Measurements from ENCODE around the gene UBC.
"Not testable (repeated sequence)": the region's sequence is repeated elsewhere in the genome, so short reads cannot be mapped to it uniquely, and the experiment has no call there.

Gene UBC

DNA sequence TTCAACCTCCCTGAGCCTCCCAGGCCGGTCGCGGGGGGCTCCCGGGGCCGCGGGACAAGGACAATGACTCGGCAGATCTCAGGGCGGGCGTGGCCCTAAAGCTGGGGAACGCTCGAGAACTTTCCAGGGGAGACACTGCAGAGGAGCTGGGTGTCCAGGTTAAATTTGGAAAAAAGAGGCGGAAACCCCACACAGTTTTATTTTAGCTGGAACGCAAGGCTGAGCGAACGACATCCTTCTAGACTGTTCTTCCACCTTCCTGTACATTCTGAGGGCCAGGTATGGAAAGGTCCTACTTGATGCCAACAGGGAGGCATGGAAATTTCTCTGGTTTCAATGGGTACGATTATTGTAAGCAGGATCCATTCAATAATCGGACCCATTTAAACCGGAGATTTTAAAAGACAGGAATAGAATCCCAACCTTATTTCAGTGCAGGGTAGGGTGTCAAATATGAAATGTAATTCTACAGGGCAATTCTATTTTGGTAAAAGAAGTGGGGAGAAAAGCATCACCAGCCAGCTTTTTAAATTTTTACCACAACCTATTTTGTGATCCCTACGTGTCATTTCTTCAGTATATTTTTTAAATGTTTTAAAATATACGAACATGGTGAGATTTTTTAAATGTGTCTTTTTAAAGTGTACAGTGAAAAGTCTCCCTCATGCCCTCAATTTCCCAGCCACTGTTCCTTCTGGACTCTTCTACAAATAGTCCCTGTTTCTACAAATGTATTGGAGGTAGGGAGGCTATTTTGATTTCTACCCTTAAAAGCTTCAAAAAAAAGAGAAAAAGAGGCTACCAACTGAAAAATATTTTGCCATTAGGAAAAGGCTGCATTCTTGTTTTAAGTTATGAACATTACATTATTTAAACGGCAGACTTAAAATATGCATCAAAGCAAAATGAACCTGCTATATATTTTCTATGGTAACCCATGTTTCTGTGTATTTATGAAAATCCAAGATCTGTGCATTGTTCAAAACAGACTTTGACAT lies 1.1 kb upstream of the UBC start:
- Histone ChIP-seq H3K4me1 (ENCODE audit: control insufficient read depth in 1 of 2, insufficient read depth in 2 of 2, low read length in 2 of 2) (peaks cover 42 to 47% of the 10 kb centered on the region in 2 donors), H3K36me3 (ENCODE audit: control insufficient read depth in 1 of 2, insufficient read depth in 2 of 2, low read length in 2 of 2) (peaks cover 13 to 26% of the 10 kb centered on the region in 2 donors), H3K27ac (ENCODE audit: low read depth, low read length) (peak overlapping the region; percentile 99), H3K27me3 (ENCODE audit: control insufficient read depth in 1 of 2, insufficient read depth in 2 of 2, low read length in 2 of 2) (no peaks in the 10 kb centered on the region), H3K9me3 (ENCODE audit: control insufficient read depth in 1 of 2, low read length in 2 of 2) (no peaks in the 10 kb centered on the region), H3K9ac (ENCODE audit: low read depth in 1 of 2, low read length in 2 of 2) (peak overlapping the region; percentile 99 to 100), H3K4me3 (ENCODE audit: low read depth in 1 of 2, low read length in 2 of 2) (peak overlapping the region; percentile 85)

DNA sequence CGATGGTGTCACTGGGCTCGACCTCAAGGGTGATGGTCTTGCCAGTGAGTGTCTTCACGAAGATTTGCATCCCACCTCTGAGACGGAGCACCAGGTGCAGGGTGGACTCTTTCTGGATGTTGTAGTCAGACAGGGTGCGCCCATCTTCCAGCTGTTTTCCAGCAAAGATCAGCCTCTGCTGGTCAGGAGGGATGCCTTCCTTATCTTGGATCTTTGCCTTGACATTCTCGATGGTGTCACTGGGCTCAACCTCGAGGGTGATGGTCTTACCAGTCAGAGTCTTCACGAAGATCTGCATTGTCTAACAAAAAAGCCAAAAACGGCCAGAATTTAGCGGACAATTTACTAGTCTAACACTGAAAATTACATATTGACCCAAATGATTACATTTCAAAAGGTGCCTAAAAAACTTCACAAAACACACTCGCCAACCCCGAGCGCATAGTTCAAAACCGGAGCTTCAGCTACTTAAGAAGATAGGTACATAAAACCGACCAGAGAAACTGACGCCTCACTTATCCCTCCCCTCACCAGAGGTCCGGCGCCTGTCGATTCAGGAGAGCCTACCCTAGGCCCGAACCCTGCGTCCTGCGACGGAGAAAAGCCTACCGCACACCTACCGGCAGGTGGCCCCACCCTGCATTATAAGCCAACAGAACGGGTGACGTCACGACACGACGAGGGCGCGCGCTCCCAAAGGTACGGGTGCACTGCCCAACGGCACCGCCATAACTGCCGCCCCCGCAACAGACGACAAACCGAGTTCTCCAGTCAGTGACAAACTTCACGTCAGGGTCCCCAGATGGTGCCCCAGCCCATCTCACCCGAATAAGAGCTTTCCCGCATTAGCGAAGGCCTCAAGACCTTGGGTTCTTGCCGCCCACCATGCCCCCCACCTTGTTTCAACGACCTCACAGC lies 717 bp downstream of the UBC start:
- Histone ChIP-seq H3K27ac (ENCODE audit: low read depth, low read length) (peak overlapping the region; percentile 99), H3K36me3 (ENCODE audit: control insufficient read depth in 1 of 2, insufficient read depth in 2 of 2, low read length in 2 of 2) (peaks cover 13 to 27% of the 10 kb centered on the region in 2 donors), H3K27me3 (ENCODE audit: control insufficient read depth in 1 of 2, insufficient read depth in 2 of 2, low read length in 2 of 2) (no peaks in the 10 kb centered on the region), H3K4me1 (ENCODE audit: control insufficient read depth in 1 of 2, insufficient read depth in 2 of 2, low read length in 2 of 2) (peaks cover 44 to 47% of the 10 kb centered on the region in 2 donors), H3K4me3 (ENCODE audit: low read depth in 1 of 2, low read length in 2 of 2) (peak overlapping the region; percentile 85), H3K9ac (ENCODE audit: low read depth in 1 of 2, low read length in 2 of 2) (peak overlapping the region; percentile 99 to 100), H3K9me3 (ENCODE audit: control insufficient read depth in 1 of 2, low read length in 2 of 2) (no peaks in the 10 kb centered on the region)

DNA sequence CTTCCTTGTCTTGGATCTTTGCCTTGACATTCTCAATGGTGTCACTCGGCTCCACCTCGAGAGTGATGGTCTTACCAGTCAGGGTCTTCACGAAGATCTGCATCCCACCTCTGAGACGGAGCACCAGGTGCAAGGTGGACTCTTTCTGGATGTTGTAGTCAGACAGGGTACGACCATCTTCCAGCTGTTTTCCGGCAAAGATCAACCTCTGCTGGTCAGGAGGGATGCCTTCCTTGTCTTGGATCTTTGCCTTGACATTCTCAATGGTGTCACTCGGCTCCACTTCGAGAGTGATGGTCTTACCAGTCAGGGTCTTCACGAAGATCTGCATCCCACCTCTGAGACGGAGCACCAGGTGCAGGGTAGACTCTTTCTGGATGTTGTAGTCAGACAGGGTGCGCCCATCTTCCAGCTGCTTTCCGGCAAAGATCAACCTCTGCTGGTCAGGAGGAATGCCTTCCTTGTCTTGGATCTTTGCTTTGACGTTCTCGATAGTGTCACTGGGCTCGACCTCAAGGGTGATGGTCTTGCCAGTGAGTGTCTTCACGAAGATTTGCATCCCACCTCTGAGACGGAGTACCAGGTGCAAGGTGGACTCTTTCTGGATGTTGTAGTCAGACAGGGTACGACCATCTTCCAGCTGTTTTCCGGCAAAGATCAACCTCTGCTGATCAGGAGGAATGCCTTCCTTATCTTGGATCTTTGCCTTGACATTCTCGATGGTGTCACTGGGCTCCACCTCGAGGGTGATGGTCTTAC lies 1.7 kb downstream of the UBC start:
- Histone ChIP-seq H3K36me3 (ENCODE audit: control insufficient read depth in 1 of 2, insufficient read depth in 2 of 2, low read length in 2 of 2) (peaks cover 13 to 27% of the 10 kb centered on the region in 2 donors), H3K9ac (ENCODE audit: low read depth in 1 of 2, low read length in 2 of 2) (peak overlapping the region in 1 of 2 donors; percentile 99), H3K4me1 (ENCODE audit: control insufficient read depth in 1 of 2, insufficient read depth in 2 of 2, low read length in 2 of 2) (peaks cover 37 to 38% of the 10 kb centered on the region in 2 donors), H3K4me3 (ENCODE audit: low read depth in 1 of 2, low read length in 2 of 2) (peak overlapping the region; percentile 44 to 48)
- H3K9me3 ChIP-seq (ENCODE audit: control insufficient read depth in 1 of 2, low read length in 2 of 2); H3K27me3 ChIP-seq (ENCODE audit: control insufficient read depth in 1 of 2, insufficient read depth in 2 of 2, low read length in 2 of 2); H3K27ac ChIP-seq (ENCODE audit: low read depth, low read length): not testable (repeated sequence)

DNA sequence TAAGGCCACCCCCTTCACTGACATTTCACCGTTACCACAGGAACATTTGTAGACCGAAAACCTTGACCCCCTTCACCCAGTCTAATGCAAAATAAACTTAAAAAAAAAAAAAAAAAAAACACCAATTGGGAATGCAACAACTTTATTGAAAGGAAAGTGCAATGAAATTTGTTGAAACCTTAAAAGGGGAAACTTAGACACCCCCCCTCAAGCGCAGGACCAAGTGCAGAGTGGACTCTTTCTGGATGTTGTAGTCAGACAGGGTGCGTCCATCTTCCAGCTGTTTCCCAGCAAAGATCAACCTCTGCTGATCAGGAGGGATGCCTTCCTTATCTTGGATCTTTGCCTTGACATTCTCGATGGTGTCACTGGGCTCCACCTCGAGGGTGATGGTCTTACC lies 2.9 kb downstream of the UBC start:
- Histone ChIP-seq H3K9ac (ENCODE audit: low read depth in 1 of 2, low read length in 2 of 2) (peak overlapping the region in 1 of 2 donors; percentile 17), H3K4me3 (ENCODE audit: low read depth in 1 of 2, low read length in 2 of 2) (peak overlapping the region; percentile 21 to 42), H3K36me3 (ENCODE audit: control insufficient read depth in 1 of 2, insufficient read depth in 2 of 2, low read length in 2 of 2) (peaks cover 13 to 27% of the 10 kb centered on the region in 2 donors), H3K4me1 (ENCODE audit: control insufficient read depth in 1 of 2, insufficient read depth in 2 of 2, low read length in 2 of 2) (peaks cover 31 to 33% of the 10 kb centered on the region in 2 donors)
- not testable (repeated sequence) for H3K27me3 ChIP-seq (ENCODE audit: control insufficient read depth in 1 of 2, insufficient read depth in 2 of 2, low read length in 2 of 2); H3K9me3 ChIP-seq (ENCODE audit: control insufficient read depth in 1 of 2, low read length in 2 of 2); H3K27ac ChIP-seq (ENCODE audit: low read depth, low read length)

DNA sequence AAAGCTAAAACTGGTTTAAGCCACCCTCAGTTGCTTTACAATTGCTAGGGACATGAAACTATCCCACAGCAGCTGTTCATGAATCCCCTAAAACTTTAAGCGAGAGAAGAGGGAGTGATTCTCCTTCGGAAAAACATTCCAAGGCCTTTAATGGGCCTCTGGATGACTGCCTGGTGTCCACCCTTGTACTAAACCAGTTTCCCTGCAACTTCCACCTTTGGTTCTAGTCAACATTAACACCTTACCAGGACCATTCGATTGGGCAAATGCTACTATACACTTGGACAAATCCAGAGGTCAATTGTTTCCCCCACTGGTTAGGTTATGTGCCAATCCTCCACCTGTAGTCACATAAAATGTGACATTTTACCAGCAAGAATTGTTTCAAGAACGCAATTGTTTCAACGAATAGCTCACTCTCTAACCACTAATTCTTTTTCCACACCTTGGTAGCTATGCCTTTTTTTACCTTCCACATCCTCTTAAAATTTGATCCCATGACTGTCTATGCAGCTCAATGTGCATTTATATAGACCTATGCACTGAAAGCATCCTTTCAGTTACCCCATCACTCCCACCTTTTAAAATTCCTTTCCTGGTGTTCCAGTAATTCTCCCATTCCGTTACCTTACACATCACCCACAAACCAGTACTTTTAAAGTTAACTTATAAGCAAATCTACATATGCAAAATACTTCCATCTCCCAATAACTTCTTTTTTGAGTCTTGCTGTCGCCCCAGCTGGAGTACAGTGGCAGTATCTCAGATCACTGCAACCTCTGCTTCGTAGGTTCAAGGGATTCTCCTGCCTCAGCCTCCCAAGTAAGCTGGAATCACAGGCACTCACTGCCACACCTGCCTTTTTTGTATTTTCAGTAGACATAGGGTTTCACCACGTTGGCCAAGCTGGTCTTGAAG lies 3.6 kb downstream of the UBC start:
- Histone ChIP-seq H3K27ac (ENCODE audit: low read depth, low read length) (no peak overlapping the region), H3K27me3 (ENCODE audit: control insufficient read depth in 1 of 2, insufficient read depth in 2 of 2, low read length in 2 of 2) (no peaks in the 10 kb centered on the region), H3K4me3 (ENCODE audit: low read depth in 1 of 2, low read length in 2 of 2) (peak overlapping the region; percentile 21 to 42), H3K4me1 (ENCODE audit: control insufficient read depth in 1 of 2, insufficient read depth in 2 of 2, low read length in 2 of 2) (peaks cover 24 to 29% of the 10 kb centered on the region in 2 donors), H3K36me3 (ENCODE audit: control insufficient read depth in 1 of 2, insufficient read depth in 2 of 2, low read length in 2 of 2) (peaks cover 13 to 27% of the 10 kb centered on the region in 2 donors), H3K9ac (ENCODE audit: low read depth in 1 of 2, low read length in 2 of 2) (peak overlapping the region in 1 of 2 donors; percentile 17), H3K9me3 (ENCODE audit: control insufficient read depth in 1 of 2, low read length in 2 of 2) (no peaks in the 10 kb centered on the region)

DNA sequence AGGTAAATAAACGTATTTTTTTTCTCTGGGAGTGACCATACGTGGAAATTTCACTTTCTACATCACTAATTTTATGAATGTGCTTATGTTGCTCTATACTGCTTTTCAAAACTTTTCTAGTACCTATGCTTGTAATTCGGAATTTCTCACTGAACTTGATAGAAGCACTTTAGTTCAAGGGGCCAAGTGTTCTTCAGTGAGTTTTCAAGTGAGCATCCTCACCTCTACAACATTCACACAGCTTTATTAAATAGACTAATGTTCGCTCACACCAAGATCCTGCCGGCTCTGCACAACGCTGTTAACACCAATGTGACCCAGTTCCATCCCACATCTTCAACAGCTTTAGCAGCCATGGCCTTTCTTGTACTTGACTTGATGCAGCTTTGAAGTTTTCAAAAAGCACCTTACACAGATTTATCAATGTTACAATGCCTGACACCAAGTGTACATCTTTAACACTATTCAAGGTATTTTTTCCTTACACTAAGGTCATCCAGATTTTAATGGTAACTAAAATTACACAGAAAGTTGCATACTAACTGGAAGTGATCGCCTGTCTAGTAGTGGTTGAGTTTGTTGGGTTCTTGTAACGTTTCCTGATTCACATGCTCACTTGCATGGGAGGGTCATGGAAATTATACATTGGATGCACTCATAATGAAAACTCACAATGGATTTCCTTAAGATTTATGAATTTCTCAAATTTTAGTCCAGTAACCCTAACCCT lies 4.5 kb downstream of the UBC start:
- Histone ChIP-seq H3K4me1 (ENCODE audit: control insufficient read depth in 1 of 2, insufficient read depth in 2 of 2, low read length in 2 of 2) (peaks cover 21 to 28% of the 10 kb centered on the region in 2 donors), H3K27ac (ENCODE audit: low read depth, low read length) (no peak overlapping the region), H3K9me3 (ENCODE audit: control insufficient read depth in 1 of 2, low read length in 2 of 2) (no peaks in the 10 kb centered on the region), H3K4me3 (ENCODE audit: low read depth in 1 of 2, low read length in 2 of 2) (no peak overlapping the region), H3K36me3 (ENCODE audit: control insufficient read depth in 1 of 2, insufficient read depth in 2 of 2, low read length in 2 of 2) (peaks cover 13 to 27% of the 10 kb centered on the region in 2 donors), H3K27me3 (ENCODE audit: control insufficient read depth in 1 of 2, insufficient read depth in 2 of 2, low read length in 2 of 2) (no peaks in the 10 kb centered on the region), H3K9ac (ENCODE audit: low read depth in 1 of 2, low read length in 2 of 2) (no peak overlapping the region)

DNA sequence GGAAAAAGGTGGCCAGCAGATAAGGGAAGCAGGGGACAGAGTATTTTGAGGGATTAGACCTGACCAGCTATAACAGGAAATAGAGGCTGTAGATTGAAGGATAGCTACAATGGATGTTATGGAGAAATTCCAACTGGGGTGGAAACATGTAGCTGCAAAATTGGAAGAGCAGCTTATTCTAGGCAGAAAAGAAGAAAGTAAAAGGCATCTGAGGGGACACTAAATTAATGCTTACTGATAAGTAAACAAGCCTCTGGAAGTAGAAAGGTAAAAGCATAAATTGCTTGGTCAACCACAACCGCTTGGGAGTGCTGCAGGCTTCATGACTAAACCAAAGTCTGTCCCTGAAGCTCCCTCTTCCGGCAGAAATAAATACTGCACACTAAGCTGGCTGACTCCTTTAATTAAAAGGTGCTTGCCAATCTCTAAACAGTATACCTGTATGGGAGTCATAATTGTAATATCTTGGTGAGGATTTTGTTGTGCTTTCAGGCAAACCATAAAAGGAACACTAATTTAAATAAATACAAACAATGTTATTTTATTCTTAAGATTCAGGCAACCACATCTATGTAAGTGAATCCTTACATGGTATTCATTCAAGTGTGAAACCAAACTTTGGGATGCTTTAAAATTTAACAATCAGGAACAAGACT lies 7.7 kb downstream of the UBC start:
- peaks cover 9 to 13% of the 10 kb centered on the region in 2 donors for H3K36me3 ChIP-seq (ENCODE audit: control insufficient read depth in 1 of 2, insufficient read depth in 2 of 2, low read length in 2 of 2)
- H3K4me3 ChIP-seq (ENCODE audit: low read depth in 1 of 2, low read length in 2 of 2) = no peak overlapping the region
- H3K27me3 ChIP-seq (ENCODE audit: control insufficient read depth in 1 of 2, insufficient read depth in 2 of 2, low read length in 2 of 2) = no peaks in the 10 kb centered on the region
- H3K27ac ChIP-seq (ENCODE audit: low read depth, low read length) = no peak overlapping the region
- no peak overlapping the region for H3K9ac ChIP-seq (ENCODE audit: low read depth in 1 of 2, low read length in 2 of 2)
- H3K9me3 ChIP-seq (ENCODE audit: control insufficient read depth in 1 of 2, low read length in 2 of 2) = no peaks in the 10 kb centered on the region
- H3K4me1 ChIP-seq (ENCODE audit: control insufficient read depth in 1 of 2, insufficient read depth in 2 of 2, low read length in 2 of 2) = peaks cover 28 to 36% of the 10 kb centered on the region in 2 donors

DNA sequence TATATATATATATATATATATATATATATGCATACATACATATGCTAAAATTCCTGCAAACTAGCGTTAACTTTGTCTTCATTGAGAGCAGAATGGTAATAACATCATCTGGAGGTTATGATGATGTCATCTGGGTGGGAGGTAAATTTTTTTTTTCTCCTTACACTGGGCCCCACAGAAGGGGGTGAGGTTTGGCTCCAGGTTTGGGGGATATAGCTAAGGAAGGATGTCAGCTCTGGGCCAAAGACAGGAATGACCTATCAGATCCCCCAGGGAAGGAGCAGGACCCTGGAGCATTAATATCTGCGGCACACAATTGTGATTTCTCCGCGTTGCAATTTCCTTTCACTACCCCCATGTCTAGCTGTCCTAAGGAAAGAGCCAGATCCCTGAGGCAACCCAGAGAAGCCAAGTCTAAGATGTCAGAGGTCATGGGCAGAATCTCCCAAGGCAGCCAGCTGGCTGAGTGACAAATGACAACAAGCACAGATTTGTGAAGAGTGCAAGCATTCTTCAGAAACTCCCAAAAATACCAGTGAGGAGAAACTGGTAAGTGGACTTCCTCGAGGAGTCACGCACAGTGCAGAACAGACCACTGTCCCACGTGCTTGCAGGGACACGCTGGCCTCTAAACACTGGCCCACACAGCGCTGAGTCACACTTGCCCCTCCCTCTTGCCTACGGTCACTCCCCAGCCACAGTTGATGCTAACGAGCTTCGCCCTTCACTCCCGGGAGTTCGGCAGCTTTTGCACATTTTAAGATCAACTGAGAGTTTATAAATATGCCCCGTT lies 9.9 kb downstream of the UBC start:
- peak overlapping the region; percentile 26 for H3K27ac ChIP-seq (ENCODE audit: low read depth, low read length)
- no peaks in the 10 kb centered on the region for H3K27me3 ChIP-seq (ENCODE audit: control insufficient read depth in 1 of 2, insufficient read depth in 2 of 2, low read length in 2 of 2)
- no peaks in the 10 kb centered on the region for H3K36me3 ChIP-seq (ENCODE audit: control insufficient read depth in 1 of 2, insufficient read depth in 2 of 2, low read length in 2 of 2)
- H3K4me3 ChIP-seq (ENCODE audit: low read depth in 1 of 2, low read length in 2 of 2) = peak overlapping the region in 1 of 2 donors; percentile 18
- no peak overlapping the region for H3K9ac ChIP-seq (ENCODE audit: low read depth in 1 of 2, low read length in 2 of 2)
- H3K9me3 ChIP-seq (ENCODE audit: control insufficient read depth in 1 of 2, low read length in 2 of 2) = no peaks in the 10 kb centered on the region
- peaks cover 12 to 18% of the 10 kb centered on the region in 2 donors for H3K4me1 ChIP-seq (ENCODE audit: control insufficient read depth in 1 of 2, insufficient read depth in 2 of 2, low read length in 2 of 2)

Measured in duodenal mucosa (tissue), 2 donors.